HG03571 (cell line): ENCODE measurements around the gene VPS50.

Source experiments
- ATAC-seq: cut with Tn5 transposase; IDR thresholded peaks from one replicate; pipeline ENCODE4 v1.9.1; 2021; ENCODE audit not compliant: unreplicated experiment

The VPS50 gene

DNA sequence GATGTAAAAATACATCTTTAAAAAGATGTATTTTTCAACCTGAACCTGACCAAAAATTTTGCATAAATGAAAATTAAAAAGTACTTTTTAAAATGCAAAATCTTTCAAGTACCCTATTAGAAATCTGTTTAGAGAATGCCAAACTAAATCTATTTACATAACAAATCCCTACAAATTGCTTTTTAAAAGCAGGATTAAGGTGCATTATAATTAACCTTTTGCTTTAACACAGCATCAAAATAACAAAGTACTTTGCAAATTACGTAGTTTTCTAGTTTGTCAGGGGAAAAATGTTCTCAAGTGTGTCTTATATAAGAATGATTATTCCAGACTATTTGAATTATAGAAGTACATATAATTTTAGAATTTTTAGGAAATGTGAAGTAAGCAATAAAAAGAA is 160.8 kb downstream of the VPS50 start:
- ATAC-seq: no peak

DNA sequence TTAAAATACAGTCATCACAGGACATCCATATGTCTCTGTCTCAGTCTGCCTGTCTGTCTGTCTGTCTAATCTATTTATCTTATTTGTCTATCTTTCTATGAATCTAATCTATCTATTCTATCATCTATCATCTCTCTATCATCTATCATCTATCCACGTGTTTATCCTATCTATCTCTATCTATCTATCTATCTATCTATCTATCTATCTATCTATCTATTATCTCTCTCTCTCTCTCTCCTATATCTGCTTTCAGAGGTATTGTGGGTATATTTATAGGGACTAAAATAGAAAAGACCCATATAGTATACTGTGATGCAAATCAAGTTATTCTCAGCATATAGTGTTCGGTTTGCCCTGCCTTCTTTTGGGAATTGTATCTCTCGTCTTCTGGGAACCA is 167.5 kb downstream of the VPS50 start:
- no peak for ATAC-seq

DNA sequence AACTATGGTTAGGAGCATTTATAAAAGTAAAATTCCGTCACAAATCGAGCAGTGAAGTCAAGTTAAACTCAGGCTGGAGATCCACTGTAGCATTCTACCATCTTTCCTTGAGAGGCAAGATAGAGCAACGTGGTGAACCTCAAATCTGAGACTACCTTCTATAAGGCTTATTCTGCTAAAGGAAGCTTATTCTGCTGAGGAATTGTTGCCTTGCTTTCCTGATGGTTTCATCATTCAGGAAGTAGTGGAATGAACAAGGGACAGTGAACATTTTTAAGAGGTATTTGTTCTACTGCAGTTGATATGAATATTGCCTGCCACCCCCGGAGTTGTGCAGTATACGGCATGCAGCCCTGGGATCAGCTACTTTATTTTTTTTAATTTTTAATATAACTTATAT is 170.8 kb downstream of the VPS50 start:
- no peak for ATAC-seq

DNA sequence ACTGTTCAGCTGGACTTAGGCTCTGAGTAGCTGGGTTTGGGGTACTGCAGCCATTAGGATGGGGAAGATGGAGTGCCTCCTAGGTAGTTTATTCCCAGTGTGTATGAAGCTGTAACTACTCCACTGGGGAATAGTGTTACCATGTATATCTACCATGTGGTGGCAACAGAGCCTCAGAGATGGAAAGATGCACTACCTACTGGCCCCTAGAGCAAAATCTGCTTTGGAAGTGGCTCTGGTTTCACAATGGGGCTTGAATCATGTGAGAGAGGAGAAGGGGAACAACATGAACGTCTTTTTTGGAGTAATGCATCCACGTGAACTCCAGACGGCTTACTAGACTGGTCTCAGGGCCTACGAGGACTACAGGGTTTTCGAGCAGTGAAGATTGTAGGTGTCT is 175.1 kb downstream of the VPS50 start:
- ATAC-seq: no peak

DNA sequence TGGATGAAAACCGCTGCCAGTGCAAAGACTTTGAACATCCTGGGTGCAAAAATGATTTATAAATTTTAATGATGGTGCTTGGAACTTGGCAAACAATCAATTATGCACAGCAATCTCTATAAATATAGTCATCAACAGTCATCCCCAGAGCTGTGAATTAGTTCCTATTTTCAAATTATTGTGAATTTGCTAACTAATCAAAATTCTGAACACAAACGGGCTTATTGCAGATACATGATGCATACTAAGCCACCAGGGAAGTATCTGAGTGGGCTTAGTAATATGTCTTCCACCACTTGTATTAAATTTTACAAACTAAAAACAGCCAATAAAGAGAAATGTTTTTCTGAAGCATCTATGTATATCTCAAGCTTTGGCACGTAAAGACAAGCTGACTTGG is 177.2 kb downstream of the VPS50 start:
- ATAC-seq: no peak
